ENCODE results near the gene TENT4A. TPM values are rescaled to one million over a fixed set of nuclear protein-coding genes. Genes with fewer than 3 reads are reported as not detected.

The TENT4A gene
- total RNA-seq (2014; rRNA removed; shearing (Covaris generic)) (39.0 and 41.1 TPM in 2 replicates), total RNA-seq (2022) (46.1 and 53.5 TPM in 2 replicates), Bru-seq, nascent RNA (percentile 91 among the genes with signal in this experiment), BruChase-seq, experiment 1, labeled RNA remaining after a 6-hour chase (percentile 94 among the genes with signal in this experiment), BruChase-seq, experiment 2, labeled RNA remaining after a 2-hour chase (percentile 95 among the genes with signal in this experiment)
- long read RNA-seq, full-length matches to known transcripts: 16 of 41 reads
- long read RNA-seq, partial matches to known transcripts: 15 of 41 reads
- long read RNA-seq, other reads (novel, unspliced or antisense): 10 of 41 reads

- Histone ChIP-seq H3K4me1 (ENCODE audit: insufficient read depth, low read length, poor library complexity, severe bottlenecking) (peaks cover 50% of the 10 kb centered on the region), H4K20me1 (ENCODE audit: insufficient read depth, low read length) (peaks cover 39% of the 10 kb centered on the region), H2AFZ (ENCODE audit: low read length) (peak within 1 kb of the TSS; percentile 56), H3K27ac (ENCODE audit: low read depth, low read length, poor library complexity, severe bottlenecking) (peak within 1 kb of the TSS; percentile 70), H3K4me3 (ENCODE audit: low read depth, low read length, poor library complexity, severe bottlenecking) (peak within 1 kb of the TSS; percentile 79), H3K79me2 (ENCODE audit: insufficient read depth, low read depth, low read length) (peaks cover 40% of the 10 kb centered on the region), H3K36me3 (ENCODE audit: insufficient read depth, low read length) (peaks cover 32% of the 10 kb centered on the region), H3K9me3 (ENCODE audit: low read length) (no peaks in the 10 kb centered on the region), H3K9me2 (ENCODE audit: insufficient read depth, low read length) (no peaks in the 10 kb centered on the region), H3K4me2 (ENCODE audit: low read length) (peak within 1 kb of the TSS; percentile 97)
- CTCF ChIA-PET (ENCODE audit: unreplicated experiment): no interaction called here
- POLR2A ChIA-PET: interaction anchor here (1.0 to 2.3 kb wide), 2 partner anchors 15 to 81 kb away, joined by 5 to 9 read pairs; partner anchors contain the start of genes NSUN2 and SRD5A1
- intact Hi-C loops (cut with micrococcal nuclease; ENCODE audit: unreplicated experiment): loop anchor here (1.0 to 2.0 kb wide), 3 partner anchors 15 to 80 kb away; partner anchors contain the start of genes NSUN2 and SRD5A1
- DNase-seq (ENCODE audit: low spot score): no peak
- BruUV-seq (replicated peaks): no TSS peak
- TF ChIP-seq CTCF (conservative IDR thresholded peaks at IDR 0.05; ENCODE audit: low read length) (no peak), EZH2phosphoT487 (IDR thresholded peaks at IDR 0.05; ENCODE audit: borderline replicate concordance, low read depth, low read length) (no peak)
Measured at GRCh38 chr5:6713274-6714225, at the start of gene TENT4A. TENT4A (plus strand) TSS chr5:6713432; CDS start chr5:6713984, 552 bp downstream.

- POLR2A ChIA-PET: no interaction called here
- TF ChIP-seq EZH2phosphoT487 (IDR thresholded peaks at IDR 0.05; ENCODE audit: borderline replicate concordance, low read depth, low read length) (no peak), CTCF (conservative IDR thresholded peaks at IDR 0.05; ENCODE audit: low read length) (no peak)
- BruUV-seq (replicated peaks): no TSS peak
Measured at GRCh38 chr5:6666762-6667161, 46.5 kb upstream of the TENT4A start.

More at GRCh38 chr5:6666762-6667161, 46.5 kb upstream of the TENT4A start:
- Histone ChIP-seq H4K20me1 (ENCODE audit: insufficient read depth, low read length) (no peaks in the 10 kb centered on the region), H3K79me2 (ENCODE audit: insufficient read depth, low read depth, low read length) (no peaks in the 10 kb centered on the region), H3K4me2 (ENCODE audit: low read length) (no peak overlapping the region), H2AFZ (ENCODE audit: low read length) (no peak overlapping the region), H3K9me3 (ENCODE audit: low read length) (no peaks in the 10 kb centered on the region), H3K36me3 (ENCODE audit: insufficient read depth, low read length) (peaks cover 7% of the 10 kb centered on the region), H3K4me1 (ENCODE audit: insufficient read depth, low read length, poor library complexity, severe bottlenecking) (peaks cover 15% of the 10 kb centered on the region), H3K9me2 (ENCODE audit: insufficient read depth, low read length) (no peaks in the 10 kb centered on the region), H3K27ac (ENCODE audit: low read depth, low read length, poor library complexity, severe bottlenecking) (no peak overlapping the region), H3K4me3 (ENCODE audit: low read depth, low read length, poor library complexity, severe bottlenecking) (no peak overlapping the region)
- intact Hi-C loops (cut with micrococcal nuclease; ENCODE audit: unreplicated experiment): no loop called here
- CTCF ChIA-PET (ENCODE audit: unreplicated experiment): no interaction called here
- no peak for DNase-seq (ENCODE audit: low spot score)
